GM19240 (cell line): ENCODE results near the gene DLGAP1.
"Not testable (repeated sequence)": the region's sequence is repeated elsewhere in the genome, so short reads cannot be mapped to it uniquely, and the experiment has no call there.

Experiments used
- DNase-seq: peaks from one replicate; pipeline ENCODE4 v3.0.0; 2011; ENCODE audit warnings: low spot score; ENCODE audit not compliant: insufficient read length

DLGAP1 gene

DNA sequence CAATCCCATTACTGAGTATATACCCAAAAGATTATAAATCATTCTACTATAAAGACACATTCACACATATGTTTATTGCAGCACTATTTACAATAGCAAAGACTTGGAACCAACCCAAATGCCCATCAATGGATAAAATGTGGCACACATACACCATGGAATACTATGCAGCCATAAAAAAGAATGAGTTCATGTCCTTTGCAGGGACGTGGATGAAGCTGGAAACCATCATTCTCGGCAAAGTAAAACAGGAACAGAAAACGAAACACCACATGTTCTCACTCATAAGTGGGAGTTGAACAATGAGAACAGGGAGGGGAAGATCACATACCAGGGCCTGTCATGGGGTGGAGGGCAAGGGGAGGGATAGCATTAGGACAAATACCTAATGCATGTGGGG lies 167.8 kb downstream of the DLGAP1 start:
- not testable (repeated sequence) for DNase-seq

GRCh38 chr18:4286256-4286655 lies 168.9 kb downstream of the DLGAP1 start:
- DNase-seq: no peak

DNA sequence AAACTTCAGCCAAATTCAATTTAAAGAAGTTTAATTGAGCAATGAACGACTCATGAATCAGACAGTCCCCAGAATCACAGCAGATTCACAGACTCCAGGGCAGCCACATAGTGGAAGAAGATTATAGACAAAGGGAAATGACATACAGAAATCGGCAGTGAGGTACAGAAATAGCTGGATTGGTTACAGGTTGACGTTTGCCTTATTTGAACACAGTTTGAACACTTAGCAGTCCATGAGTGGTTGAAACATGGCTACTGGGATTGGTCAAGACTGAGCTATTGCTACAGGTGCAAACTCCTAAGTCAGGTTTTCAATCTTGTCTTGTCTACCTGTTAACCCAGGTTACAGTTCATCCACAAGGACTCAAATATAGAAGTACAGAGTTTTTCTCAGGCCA lies 169.6 kb downstream of the DLGAP1 start:
- no peak for DNase-seq

GRCh38 chr18:4284528-4284927 lies 170.6 kb downstream of the DLGAP1 start:
- no peak for DNase-seq

- no peak for DNase-seq
These were observed 171.3 kb downstream of the DLGAP1 start for GRCh38 chr18:4283746-4284291.

GRCh38 chr18:4282954-4283353 lies 172.2 kb downstream of the DLGAP1 start:
- DNase-seq: no peak

DNA sequence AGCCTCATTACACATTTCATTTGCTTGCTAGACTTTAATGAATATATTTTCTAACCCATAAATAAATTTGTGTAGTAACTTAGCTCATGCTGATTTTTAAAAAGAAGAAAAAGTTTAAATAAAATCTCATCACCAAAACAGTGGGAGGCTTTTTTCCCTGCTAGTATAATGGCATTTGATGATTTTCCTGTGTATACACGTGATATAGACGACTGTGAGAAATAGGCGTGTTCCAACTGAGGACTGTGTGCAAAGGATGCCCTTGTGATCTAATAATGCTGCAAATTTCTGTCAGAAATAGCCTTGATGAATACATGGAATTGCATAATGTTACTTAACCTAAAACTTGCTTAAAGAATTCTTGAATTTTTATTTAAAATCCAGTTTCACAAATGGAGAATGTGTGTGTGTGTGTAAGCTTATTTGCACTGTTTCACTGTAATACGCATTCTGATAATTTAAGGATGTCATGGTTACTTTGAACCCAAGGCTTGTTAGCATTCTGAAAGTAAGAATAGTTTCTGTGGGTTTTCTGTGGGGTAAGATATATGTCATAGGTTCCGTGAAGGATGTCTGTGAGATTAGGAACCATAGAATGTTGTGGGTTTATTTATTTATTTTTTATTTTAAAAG lies 178.0 kb downstream of the DLGAP1 start:
- no peak for DNase-seq

DNA sequence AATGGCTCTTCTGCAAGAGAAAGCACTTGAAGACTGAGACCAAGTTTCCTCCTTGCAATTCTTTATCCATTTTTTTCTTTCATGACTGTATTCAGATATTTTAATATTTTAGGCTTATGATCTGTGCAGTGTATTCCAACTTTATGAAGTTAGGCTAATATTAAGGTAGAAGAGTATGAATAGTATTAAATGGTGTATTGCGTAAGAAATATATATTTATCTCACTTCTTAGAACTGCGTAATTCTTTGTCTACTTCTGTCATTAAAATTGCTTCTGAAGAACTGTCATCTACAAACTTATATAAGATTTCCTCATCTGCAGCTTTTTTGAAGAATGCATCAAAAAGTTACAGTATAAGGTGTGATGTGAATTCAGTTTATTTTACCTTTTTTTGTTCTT lies 183.2 kb downstream of the DLGAP1 start:
- no peak for DNase-seq

GRCh38 chr18:4270988-4271387 lies 184.1 kb downstream of the DLGAP1 start:
- no peak for DNase-seq

DNA sequence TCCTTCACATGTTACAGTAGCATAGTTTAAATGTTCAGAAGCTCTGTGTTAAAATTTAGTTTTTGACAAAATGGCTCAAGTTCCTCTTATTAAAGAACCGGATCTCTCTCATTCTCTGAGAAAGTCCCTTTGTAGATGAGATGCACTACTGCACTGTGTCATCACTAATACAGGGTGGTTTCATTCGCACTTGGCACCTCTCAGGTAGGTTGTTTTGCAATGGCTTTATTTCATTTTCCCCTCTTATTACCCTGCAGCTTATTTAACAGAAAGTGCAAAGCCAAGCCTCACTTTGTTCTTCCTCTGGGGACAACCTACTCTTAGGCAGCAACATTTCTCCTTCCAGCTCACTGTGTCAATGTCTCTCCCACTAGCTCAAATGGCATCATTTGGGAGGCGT lies 185.1 kb downstream of the DLGAP1 start:
- no peak for DNase-seq

DNA sequence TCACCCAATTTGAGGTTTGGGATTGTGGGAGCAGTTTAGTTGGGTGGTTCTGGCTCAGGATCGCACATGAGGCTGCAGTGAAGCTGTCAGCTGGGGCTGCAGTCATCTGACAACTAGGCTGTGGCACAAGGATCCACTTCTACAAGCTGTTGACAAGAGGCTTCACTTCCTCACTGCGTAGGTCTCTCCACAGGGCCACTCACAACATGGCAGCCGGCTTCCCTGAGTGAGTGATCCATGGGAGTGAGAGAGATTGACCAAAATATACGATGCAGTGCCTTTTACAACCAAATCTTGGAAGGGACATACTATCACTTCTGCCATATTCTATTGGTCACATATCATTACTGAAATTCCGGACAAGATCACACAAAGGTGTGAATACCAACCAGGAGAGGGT lies 187.5 kb downstream of the DLGAP1 start:
- no peak for DNase-seq

GRCh38 chr18:4264347-4264791 lies 190.7 kb downstream of the DLGAP1 start:
- DNase-seq: no peak

GRCh38 chr18:4260107-4260506 lies 195.0 kb downstream of the DLGAP1 start:
- DNase-seq: no peak

- no peak for DNase-seq
These were observed 198.2 kb downstream of the DLGAP1 start for GRCh38 chr18:4256766-4257417.

- DNase-seq: no peak
These were observed 200.3 kb downstream of the DLGAP1 start for GRCh38 chr18:4254840-4255239.

- no peak for DNase-seq
These were observed 202.3 kb downstream of the DLGAP1 start for GRCh38 chr18:4252829-4253228.

DNA sequence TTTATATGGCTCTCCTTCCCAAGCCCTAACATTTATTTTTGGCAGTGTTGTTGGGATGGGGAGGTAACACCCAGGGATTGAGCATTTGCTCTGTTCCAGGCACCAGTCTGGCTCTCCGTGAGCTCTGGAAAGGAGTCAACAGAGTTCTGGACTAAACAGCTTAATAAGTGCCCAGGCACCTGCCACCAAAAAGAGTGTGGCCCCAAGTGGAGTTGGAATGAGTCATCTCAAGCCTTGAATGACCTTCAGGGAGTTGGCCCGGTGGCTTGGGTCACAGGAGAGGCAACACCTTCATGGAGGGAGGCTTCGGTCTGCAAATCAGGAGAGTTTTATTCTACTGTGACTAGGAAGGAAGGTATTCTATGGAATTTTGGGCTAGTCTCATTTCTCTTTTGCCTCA lies 203.2 kb downstream of the DLGAP1 start:
- no peak for DNase-seq

DNA sequence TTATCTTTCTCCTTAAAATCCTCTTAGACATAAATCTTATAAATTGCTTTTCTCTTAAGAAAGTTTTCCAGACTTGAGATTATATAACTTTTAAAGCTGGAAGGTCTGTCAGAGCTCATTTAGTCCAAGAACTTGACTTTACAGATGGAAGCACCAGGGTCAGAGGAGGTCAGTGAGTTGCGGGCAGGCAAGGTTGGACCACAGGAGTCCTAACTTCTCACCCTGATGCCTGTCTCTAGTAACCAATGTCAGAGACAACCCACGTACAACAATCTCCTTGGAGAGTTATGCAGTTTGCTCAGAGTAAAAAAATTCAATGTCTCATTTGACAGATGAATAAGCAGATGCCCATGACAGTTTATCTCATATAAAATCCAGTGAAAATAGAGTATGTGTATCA lies 203.9 kb downstream of the DLGAP1 start:
- DNase-seq: no peak

DNA sequence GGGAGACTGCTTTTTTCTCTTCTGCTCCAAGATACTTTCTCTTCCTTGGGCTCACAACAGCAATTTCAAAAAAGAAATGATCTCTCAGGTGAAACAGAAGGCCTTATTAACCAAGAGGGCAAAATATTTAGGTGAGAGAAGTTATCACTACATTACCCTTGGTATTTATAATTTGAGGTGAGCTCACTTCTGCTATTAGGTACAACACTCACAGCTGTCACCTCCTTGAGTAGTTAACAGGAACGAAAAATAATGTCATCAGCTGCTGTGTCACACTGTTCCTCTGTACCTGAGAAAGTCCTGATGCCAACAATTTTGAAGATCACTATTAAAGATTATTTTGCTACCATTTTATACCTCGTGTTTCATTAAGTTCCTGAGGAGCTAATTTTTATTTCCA lies 205.0 kb downstream of the DLGAP1 start:
- no peak for DNase-seq

- DNase-seq: no peak
These were observed 206.4 kb downstream of the DLGAP1 start for GRCh38 chr18:4248686-4249085.

- DNase-seq: no peak
These were observed 208.7 kb downstream of the DLGAP1 start for GRCh38 chr18:4246374-4246773.

DNA sequence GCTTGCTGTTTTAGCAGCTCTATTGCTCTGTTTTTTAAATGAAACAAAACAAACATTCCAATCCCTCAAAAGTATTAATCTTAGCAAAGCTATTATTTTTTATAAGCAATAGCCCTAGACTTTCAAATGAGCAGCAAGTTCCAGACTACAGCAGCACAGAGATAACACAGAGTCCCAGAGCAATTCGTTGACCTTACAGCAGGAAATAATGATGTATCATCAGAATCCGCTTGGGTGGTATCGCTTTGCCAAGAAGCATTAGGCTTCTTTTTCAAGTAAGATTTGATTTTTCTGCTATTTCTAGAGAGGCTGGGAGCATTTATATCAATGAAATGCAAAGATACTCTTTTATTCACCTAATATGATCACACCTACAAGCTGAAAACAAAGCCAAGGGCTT lies 209.7 kb downstream of the DLGAP1 start:
- no peak for DNase-seq
